Activated CD8-positive, alpha-beta T cell treated with anti-CD3 and anti-CD28 coated beads, Interleukin-2, amount 10 ng/mL, durations not matched to agents 7 days and 5 days (primary cell): ENCODE results near the gene ENTPD1. TPM values are rescaled to one million over a fixed set of nuclear protein-coding genes. Genes with fewer than 3 reads are reported as not detected.
A peak's percentile ranks its signal among the peaks of the same experiment; 100 is the strongest.

ENCODE experiments used
- ATAC-seq: fragments of 150-1000 bp; cut with Tn5 transposase; one replicate; pipeline ENCODE4 v1.10.0; 2021; ENCODE audit warnings: moderate library complexity
- CTCF ChIA-PET: fragments of 350-600 bp; sonication (Branson Sonifier 250); formaldehyde crosslinking; loops from one replicate; lab custom pipeline; 2021; ENCODE audit warnings: antibody characterized with exemption; lab: Charles Lee
- POLR2A ChIA-PET: fragments of 350-600 bp; sonication (Branson Sonifier 250); formaldehyde crosslinking; loops from one replicate; lab custom pipeline; 2021; ENCODE audit warnings: antibody characterized with exemption; lab: Charles Lee
- DNase-seq: peaks from one replicate; pipeline ENCODE4 v3.0.0-alpha.2; 2020
- H3K27ac Mint-ChIP-seq: one replicate; pipeline ENCODE4 v1.8.0; 2021; ENCODE audit warnings: mild to moderate bottlenecking, mixed read lengths
- H3K27me3 Mint-ChIP-seq: one replicate; pipeline ENCODE4 v1.8.0; 2021; ENCODE audit warnings: low read depth, mixed read lengths
- H3K36me3 Mint-ChIP-seq: one replicate; pipeline ENCODE4 v1.8.0; 2021; ENCODE audit warnings: low read depth, mixed read lengths
- H3K4me1 Mint-ChIP-seq: one replicate; pipeline ENCODE4 v1.8.0; 2021; ENCODE audit warnings: low read depth, mixed read lengths
- H3K4me3 Mint-ChIP-seq: one replicate; pipeline ENCODE4 v1.8.0; 2021; ENCODE audit warnings: mild to moderate bottlenecking, mixed read lengths
- H3K9me3 Mint-ChIP-seq: one replicate; pipeline ENCODE4 v1.8.0; 2022; ENCODE audit warnings: mixed read lengths; ENCODE audit not compliant: insufficient read depth
- total RNA-seq, 2 experiments: library from RNA; stranded (reverse); gene quantifications; one replicate each; pipeline ENCODE4 v1.2.3, GENCODE V29; 2021

Gene ENTPD1
- total RNA-seq, 2 experiments from 2014 or later = 14.2 to 14.9 TPM

- Mint-ChIP-seq H3K27me3 (peaks cover 6% of the 10 kb centered on the region), H3K27ac (peak overlapping the region; percentile 88), H3K36me3 (peaks cover 24% of the 10 kb centered on the region), H3K9me3 (peaks cover 4% of the 10 kb centered on the region), H3K4me3 (peak overlapping the region; percentile 58), H3K4me1 (peaks cover 78% of the 10 kb centered on the region)
- DNase-seq (peak; percentile 36), ATAC-seq (peak; percentile 50)
- ChIA-PET CTCF (interaction anchor here (0.8 to 6.6 kb wide), 12 partner anchors 8 to 92 kb away, joined by 3 to 76 read pairs (median 4); partner anchors contain the start of gene TCTN3), POLR2A (interaction anchor here (0.6 to 5.9 kb wide), 3 partner anchors 28 to 122 kb away, joined by 3 to 35 read pairs (median 6); partner anchors contain the start of gene CC2D2B)
Observed at GRCh38 chr10:95785942-95786669, 30.1 kb downstream of the ENTPD1 start.

- no peak overlapping the region for H3K4me3 Mint-ChIP-seq
- DNase-seq = no peak
- no peak for ATAC-seq
- CTCF ChIA-PET = interaction anchor here (0.9 to 6.6 kb wide), 8 partner anchors 8 to 93 kb away, joined by 3 to 76 read pairs (median 6); partner anchors contain the start of gene TCTN3
- peaks cover 3% of the 10 kb centered on the region for H3K27me3 Mint-ChIP-seq
- POLR2A ChIA-PET = interaction anchor here (1.0 to 5.9 kb wide), 3 partner anchors 30 to 45 kb away, joined by 5 to 35 read pairs (median 6); partner anchors contain the start of gene ENTPD1
- peaks cover 4% of the 10 kb centered on the region for H3K9me3 Mint-ChIP-seq
- H3K36me3 Mint-ChIP-seq = peaks cover 34% of the 10 kb centered on the region
- peak overlapping the region; percentile 40 for H3K27ac Mint-ChIP-seq
- H3K4me1 Mint-ChIP-seq = peaks cover 84% of the 10 kb centered on the region
Observed at GRCh38 chr10:95787447-95787846, 31.5 kb downstream of the ENTPD1 start.

- ATAC-seq (no peak), DNase-seq (no peak)
- CTCF ChIA-PET = interaction anchor here (1.7 kb wide), 1 partner anchor 95 kb away, joined by 11 read pairs; the partner anchor contains the start of gene TCTN3
- peaks cover 84% of the 10 kb centered on the region for H3K4me1 Mint-ChIP-seq
- H3K4me3 Mint-ChIP-seq = no peak overlapping the region
- POLR2A ChIA-PET = interaction anchor here (1.7 kb wide), 1 partner anchor 43 kb away, joined by 4 read pairs; no protein-coding TSS in a partner anchor
- H3K36me3 Mint-ChIP-seq = peaks cover 36% of the 10 kb centered on the region
- H3K27me3 Mint-ChIP-seq = peaks cover 3% of the 10 kb centered on the region
- peaks cover 4% of the 10 kb centered on the region for H3K9me3 Mint-ChIP-seq
- no peak overlapping the region for H3K27ac Mint-ChIP-seq
Observed at GRCh38 chr10:95788830-95789229, 32.9 kb downstream of the ENTPD1 start.

- ChIA-PET CTCF (interaction anchor here (1.4 to 1.7 kb wide), 3 partner anchors 39 to 96 kb away, joined by 3 to 11 read pairs (median 4); partner anchors contain the start of gene TCTN3), POLR2A (interaction anchor here (1.7 kb wide), 1 partner anchor 42 kb away, joined by 4 read pairs; no protein-coding TSS in a partner anchor)
- DNase-seq (no peak), ATAC-seq (no peak)
- Mint-ChIP-seq H3K4me1 (peaks cover 82% of the 10 kb centered on the region), H3K9me3 (peaks cover 4% of the 10 kb centered on the region), H3K36me3 (peaks cover 32% of the 10 kb centered on the region), H3K4me3 (no peak overlapping the region), H3K27ac (no peak overlapping the region), H3K27me3 (peaks cover 3% of the 10 kb centered on the region)
Observed at GRCh38 chr10:95789902-95790301, 33.9 kb downstream of the ENTPD1 start.

- H3K27me3 Mint-ChIP-seq = peaks cover 3% of the 10 kb centered on the region
- H3K4me3 Mint-ChIP-seq = no peak overlapping the region
- no peak for DNase-seq
- H3K4me1 Mint-ChIP-seq = peaks cover 81% of the 10 kb centered on the region
- peak overlapping the region; percentile 36 for H3K27ac Mint-ChIP-seq
- POLR2A ChIA-PET = interaction anchor here (0.7 kb wide), 1 partner anchor 97 kb away, joined by 5 read pairs; the partner anchor contains the start of gene TCTN3
- no peak for ATAC-seq
- peaks cover 35% of the 10 kb centered on the region for H3K36me3 Mint-ChIP-seq
- H3K9me3 Mint-ChIP-seq = peaks cover 4% of the 10 kb centered on the region
- CTCF ChIA-PET = interaction anchor here (1.0 to 1.4 kb wide), 3 partner anchors 38 to 97 kb away, joined by 3 to 8 read pairs (median 3); partner anchors contain the start of gene TCTN3
Observed at GRCh38 chr10:95790982-95791381, 35.0 kb downstream of the ENTPD1 start.

- ChIA-PET POLR2A (interaction anchor here (0.7 kb wide), 1 partner anchor 98 kb away, joined by 5 read pairs; the partner anchor contains the start of gene TCTN3), CTCF (interaction anchor here (1.0 to 4.8 kb wide), 3 partner anchors 74 to 98 kb away, joined by 3 to 32 read pairs (median 8); partner anchors contain the start of gene TCTN3)
- peaks cover 81% of the 10 kb centered on the region for H3K4me1 Mint-ChIP-seq
- DNase-seq = no peak
- H3K9me3 Mint-ChIP-seq = peaks cover 4% of the 10 kb centered on the region
- no peak for ATAC-seq
- no peak overlapping the region for H3K4me3 Mint-ChIP-seq
- H3K36me3 Mint-ChIP-seq = peaks cover 38% of the 10 kb centered on the region
- H3K27ac Mint-ChIP-seq = peak overlapping the region; percentile 86
- peaks cover 3% of the 10 kb centered on the region for H3K27me3 Mint-ChIP-seq
Observed at GRCh38 chr10:95791425-95791979, 35.5 kb downstream of the ENTPD1 start.

GRCh38 chr10:95792211-95792780, 36.3 kb downstream of the ENTPD1 start:
- Mint-ChIP-seq H3K4me1 (peaks cover 80% of the 10 kb centered on the region), H3K27ac (peak overlapping the region; percentile 86)

GRCh38 chr10:95792874-95793285, 36.9 kb downstream of the ENTPD1 start:
- POLR2A ChIA-PET = interaction anchor here (1.6 to 3.5 kb wide), 2 partner anchors 34 to 39 kb away, joined by 5 to 24 read pairs; no protein-coding TSS in a partner anchor
- CTCF ChIA-PET = interaction anchor here (1.0 to 4.8 kb wide), 3 partner anchors 38 to 99 kb away, joined by 4 to 32 read pairs (median 6); partner anchors contain the start of gene TCTN3
- Mint-ChIP-seq H3K27me3 (peaks cover 3% of the 10 kb centered on the region), H3K4me1 (peaks cover 80% of the 10 kb centered on the region), H3K27ac (peak overlapping the region; percentile 86), H3K4me3 (no peak overlapping the region), H3K9me3 (peaks cover 4% of the 10 kb centered on the region), H3K36me3 (peaks cover 48% of the 10 kb centered on the region)
- no peak for DNase-seq
- no peak for ATAC-seq

More at GRCh38 chr10:95792211-95792780, 36.3 kb downstream of the ENTPD1 start:
- DNase-seq = no peak
- no peak for ATAC-seq
- H3K36me3 Mint-ChIP-seq = peaks cover 44% of the 10 kb centered on the region
- POLR2A ChIA-PET = interaction anchor here (1.6 to 3.5 kb wide), 2 partner anchors 34 to 39 kb away, joined by 5 to 24 read pairs; no protein-coding TSS in a partner anchor
- no peak overlapping the region for H3K4me3 Mint-ChIP-seq
- CTCF ChIA-PET = interaction anchor here (1.0 to 4.8 kb wide), 3 partner anchors 37 to 99 kb away, joined by 4 to 32 read pairs (median 6); partner anchors contain the start of gene TCTN3
- H3K27me3 Mint-ChIP-seq = peaks cover 3% of the 10 kb centered on the region
- peaks cover 4% of the 10 kb centered on the region for H3K9me3 Mint-ChIP-seq

- DNase-seq = peak; percentile 77
- H3K36me3 Mint-ChIP-seq = peaks cover 51% of the 10 kb centered on the region
- CTCF ChIA-PET = interaction anchor here (1.0 to 4.8 kb wide), 4 partner anchors 39 to 100 kb away, joined by 4 to 32 read pairs (median 16); partner anchors contain the start of gene TCTN3
- POLR2A ChIA-PET = interaction anchor here (0.9 to 3.5 kb wide), 4 partner anchors 9 to 38 kb away, joined by 3 to 24 read pairs (median 4); no protein-coding TSS in a partner anchor
- H3K27me3 Mint-ChIP-seq = peaks cover 3% of the 10 kb centered on the region
- peak overlapping the region; percentile 86 for H3K27ac Mint-ChIP-seq
- peak overlapping the region; percentile 0 for H3K4me3 Mint-ChIP-seq
- peak; percentile 69 for ATAC-seq
- H3K4me1 Mint-ChIP-seq = peaks cover 84% of the 10 kb centered on the region
- peaks cover 4% of the 10 kb centered on the region for H3K9me3 Mint-ChIP-seq
Observed at GRCh38 chr10:95793401-95794045, 37.6 kb downstream of the ENTPD1 start.

- CTCF ChIA-PET = interaction anchor here (3.7 to 4.8 kb wide), 2 partner anchors 46 to 100 kb away, joined by 26 to 32 read pairs; partner anchors contain the start of gene TCTN3
- Mint-ChIP-seq H3K9me3 (no peaks in the 10 kb centered on the region), H3K36me3 (peaks cover 51% of the 10 kb centered on the region), H3K27me3 (no peaks in the 10 kb centered on the region), H3K4me1 (peaks cover 84% of the 10 kb centered on the region), H3K27ac (no peak overlapping the region), H3K4me3 (no peak overlapping the region)
- ATAC-seq (no peak), DNase-seq (no peak)
- POLR2A ChIA-PET = interaction anchor here (0.9 to 3.5 kb wide), 3 partner anchors 9 to 38 kb away, joined by 3 to 24 read pairs (median 3); no protein-coding TSS in a partner anchor
Observed at GRCh38 chr10:95794195-95794594, 38.2 kb downstream of the ENTPD1 start.
